ENCODE results near the gene CDH16.

The CDH16 gene

GRCh38 chr16:66904846-66905632, 13.6 kb downstream of the CDH16 start:
- DNase-seq, result no peak
- no peaks in the 10 kb centered on the region for H3K27me3 ChIP-seq (replicated peaks; ENCODE audit: control insufficient read depth, insufficient read depth, low read length, poor library complexity, severe bottlenecking)
- H3K9me3 ChIP-seq (ENCODE audit: control insufficient read depth, low read length), result no peaks in the 10 kb centered on the region
- H3K27ac ChIP-seq (ENCODE audit: insufficient read depth, low read length, poor library complexity, severe bottlenecking), result no peak overlapping the region
- no peaks in the 10 kb centered on the region for H3K36me3 ChIP-seq (ENCODE audit: control insufficient read depth, insufficient read depth, low read length)
- H3K4me3 ChIP-seq (ENCODE audit: insufficient read depth, low read depth, low read length, poor library complexity, severe bottlenecking), result no peak overlapping the region
- H3K4me1 ChIP-seq (ENCODE audit: control insufficient read depth, insufficient read depth, low read length, poor library complexity, severe bottlenecking), result no peaks in the 10 kb centered on the region

GRCh38 chr16:66904428-66904845, 14.2 kb downstream of the CDH16 start:
- Histone ChIP-seq H3K9me3 (ENCODE audit: control insufficient read depth, low read length) (no peaks in the 10 kb centered on the region), H3K4me3 (ENCODE audit: insufficient read depth, low read depth, low read length, poor library complexity, severe bottlenecking) (no peak overlapping the region), H3K36me3 (ENCODE audit: control insufficient read depth, insufficient read depth, low read length) (no peaks in the 10 kb centered on the region), H3K27ac (ENCODE audit: insufficient read depth, low read length, poor library complexity, severe bottlenecking) (no peak overlapping the region), H3K4me1 (ENCODE audit: control insufficient read depth, insufficient read depth, low read length, poor library complexity, severe bottlenecking) (no peaks in the 10 kb centered on the region), H3K27me3 (replicated peaks; ENCODE audit: control insufficient read depth, insufficient read depth, low read length, poor library complexity, severe bottlenecking) (no peaks in the 10 kb centered on the region)
- no peak for DNase-seq

GRCh38 chr16:66903544-66904427, 14.9 kb downstream of the CDH16 start:
- Histone ChIP-seq H3K27ac (ENCODE audit: insufficient read depth, low read length, poor library complexity, severe bottlenecking) (no peak overlapping the region), H3K27me3 (replicated peaks; ENCODE audit: control insufficient read depth, insufficient read depth, low read length, poor library complexity, severe bottlenecking) (no peaks in the 10 kb centered on the region), H3K4me3 (ENCODE audit: insufficient read depth, low read depth, low read length, poor library complexity, severe bottlenecking) (no peak overlapping the region), H3K9me3 (ENCODE audit: control insufficient read depth, low read length) (no peaks in the 10 kb centered on the region), H3K36me3 (ENCODE audit: control insufficient read depth, insufficient read depth, low read length) (no peaks in the 10 kb centered on the region), H3K4me1 (ENCODE audit: control insufficient read depth, insufficient read depth, low read length, poor library complexity, severe bottlenecking) (no peaks in the 10 kb centered on the region)
- DNase-seq, result no peak

- no peak for DNase-seq
- no peaks in the 10 kb centered on the region for H3K4me1 ChIP-seq (ENCODE audit: control insufficient read depth, insufficient read depth, low read length, poor library complexity, severe bottlenecking)
- no peaks in the 10 kb centered on the region for H3K27me3 ChIP-seq (replicated peaks; ENCODE audit: control insufficient read depth, insufficient read depth, low read length, poor library complexity, severe bottlenecking)
- H3K36me3 ChIP-seq (ENCODE audit: control insufficient read depth, insufficient read depth, low read length), result no peaks in the 10 kb centered on the region
- H3K4me3 ChIP-seq (ENCODE audit: insufficient read depth, low read depth, low read length, poor library complexity, severe bottlenecking), result no peak overlapping the region
- H3K27ac ChIP-seq (ENCODE audit: insufficient read depth, low read length, poor library complexity, severe bottlenecking), result no peak overlapping the region
- H3K9me3 ChIP-seq (ENCODE audit: control insufficient read depth, low read length), result no peaks in the 10 kb centered on the region
Measured at GRCh38 chr16:66902648-66903543, 15.8 kb downstream of the CDH16 start.

GRCh38 chr16:66901626-66902025, 17.1 kb downstream of the CDH16 start:
- no peaks in the 10 kb centered on the region for H3K9me3 ChIP-seq (ENCODE audit: control insufficient read depth, low read length)
- no peaks in the 10 kb centered on the region for H3K36me3 ChIP-seq (ENCODE audit: control insufficient read depth, insufficient read depth, low read length)
- no peak for DNase-seq
- H3K4me3 ChIP-seq (ENCODE audit: insufficient read depth, low read depth, low read length, poor library complexity, severe bottlenecking), result no peak overlapping the region
- H3K27me3 ChIP-seq (replicated peaks; ENCODE audit: control insufficient read depth, insufficient read depth, low read length, poor library complexity, severe bottlenecking), result no peaks in the 10 kb centered on the region
- H3K27ac ChIP-seq (ENCODE audit: insufficient read depth, low read length, poor library complexity, severe bottlenecking), result no peak overlapping the region
- H3K4me1 ChIP-seq (ENCODE audit: control insufficient read depth, insufficient read depth, low read length, poor library complexity, severe bottlenecking), result no peaks in the 10 kb centered on the region

- Histone ChIP-seq H3K4me3 (ENCODE audit: insufficient read depth, low read depth, low read length, poor library complexity, severe bottlenecking) (no peak overlapping the region), H3K4me1 (ENCODE audit: control insufficient read depth, insufficient read depth, low read length, poor library complexity, severe bottlenecking) (no peaks in the 10 kb centered on the region), H3K27me3 (replicated peaks; ENCODE audit: control insufficient read depth, insufficient read depth, low read length, poor library complexity, severe bottlenecking) (no peaks in the 10 kb centered on the region), H3K27ac (ENCODE audit: insufficient read depth, low read length, poor library complexity, severe bottlenecking) (no peak overlapping the region), H3K9me3 (ENCODE audit: control insufficient read depth, low read length) (no peaks in the 10 kb centered on the region), H3K36me3 (ENCODE audit: control insufficient read depth, insufficient read depth, low read length) (no peaks in the 10 kb centered on the region)
- no peak for DNase-seq
Measured at GRCh38 chr16:66900721-66901441, 17.8 kb downstream of the CDH16 start.

GRCh38 chr16:66899945-66900710, 18.6 kb downstream of the CDH16 start:
- DNase-seq, result no peak
- no peaks in the 10 kb centered on the region for H3K4me1 ChIP-seq (ENCODE audit: control insufficient read depth, insufficient read depth, low read length, poor library complexity, severe bottlenecking)
- no peaks in the 10 kb centered on the region for H3K27me3 ChIP-seq (replicated peaks; ENCODE audit: control insufficient read depth, insufficient read depth, low read length, poor library complexity, severe bottlenecking)
- H3K27ac ChIP-seq (ENCODE audit: insufficient read depth, low read length, poor library complexity, severe bottlenecking), result no peak overlapping the region
- no peaks in the 10 kb centered on the region for H3K9me3 ChIP-seq (ENCODE audit: control insufficient read depth, low read length)
- H3K4me3 ChIP-seq (ENCODE audit: insufficient read depth, low read depth, low read length, poor library complexity, severe bottlenecking), result no peak overlapping the region
- H3K36me3 ChIP-seq (ENCODE audit: control insufficient read depth, insufficient read depth, low read length), result no peaks in the 10 kb centered on the region

- Histone ChIP-seq H3K27ac (ENCODE audit: insufficient read depth, low read length, poor library complexity, severe bottlenecking) (no peak overlapping the region), H3K4me1 (ENCODE audit: control insufficient read depth, insufficient read depth, low read length, poor library complexity, severe bottlenecking) (no peaks in the 10 kb centered on the region)
- DNase-seq, result no peak
Measured at GRCh38 chr16:66899310-66899944, 19.3 kb downstream of the CDH16 start.

More at GRCh38 chr16:66899310-66899944, 19.3 kb downstream of the CDH16 start:
- Histone ChIP-seq H3K4me3 (ENCODE audit: insufficient read depth, low read depth, low read length, poor library complexity, severe bottlenecking) (no peak overlapping the region), H3K9me3 (ENCODE audit: control insufficient read depth, low read length) (no peaks in the 10 kb centered on the region), H3K36me3 (ENCODE audit: control insufficient read depth, insufficient read depth, low read length) (no peaks in the 10 kb centered on the region), H3K27me3 (replicated peaks; ENCODE audit: control insufficient read depth, insufficient read depth, low read length, poor library complexity, severe bottlenecking) (no peaks in the 10 kb centered on the region)

Data from effector memory CD4-positive, alpha-beta T cell (primary cell).